Transverse colon (tissue), 4 donors: ENCODE results near the gene EYA4. TPM values are rescaled to one million over a fixed set of nuclear protein-coding genes. Genes with fewer than 3 reads are reported as not detected.

Experiments
- DNase-seq: peaks from one replicate; pipeline ENCODE4 v3.0.0-alpha.2; 2019
- H3K27ac ChIP-seq, 4 donors: fragments of 200-600 bp; sonication (generic); 2 replicates each; pipeline ENCODE4 v1.5.1; 2016 to 2018; ENCODE audit warnings: inconsistent platforms in 4 of 4
- H3K27me3 ChIP-seq: fragments of 200-600 bp; sonication (generic); 2 replicates; pipeline ENCODE4 v1.5.1; 2017; ENCODE audit warnings: inconsistent platforms
- H3K36me3 ChIP-seq, 4 donors: fragments of 200-600 bp; sonication (generic); 2 replicates each; pipeline ENCODE4 v1.5.1; 2017 to 2019; ENCODE audit warnings: inconsistent platforms in 4 of 4
- H3K4me1 ChIP-seq, 4 donors: fragments of 200-600 bp; sonication (generic); 2 replicates each; pipeline ENCODE4 v1.5.1; 2017 to 2020; ENCODE audit warnings: inconsistent platforms in 4 of 4
- H3K4me3 ChIP-seq, 4 donors: fragments of 200-600 bp; sonication (generic); 1 replicate in 1 of 4; 2 replicates in 3 of 4; pipeline versions ENCODE4 v1.5.1 to v1.6.1; 2017 to 2019; ENCODE audit warnings: inconsistent platforms in 4 of 4
- H3K9me3 ChIP-seq, 2 donors: fragments of 200-600 bp; sonication (generic); 2 replicates each; pipeline ENCODE4 v1.5.1; 2017 to 2019; ENCODE audit warnings: inconsistent platforms in 2 of 2
- EP300 ChIP-seq: sonication (generic); formaldehyde crosslinking; IDR thresholded peaks from one replicate; pipeline ENCODE4 v1.6.1; 2017; ENCODE audit warnings: antibody characterized with exemption, low read depth
- POLR2A ChIP-seq: fragments of 450-650 bp; IDR thresholded peaks from one replicate; pipeline ENCODE4 v1.6.1; 2016; ENCODE audit warnings: antibody characterized with exemption, mild to moderate bottlenecking, moderate library complexity
- POLR2AphosphoS5 ChIP-seq, 3 donors: sonication (generic); formaldehyde crosslinking; IDR thresholded peaks; one replicate each; pipeline ENCODE4 v1.6.1; 2016; ENCODE audit warnings: antibody characterized with exemption in 3 of 3
- WGBS, 2 donors: methylation state at CpG; one replicate each; pipeline ENCODE4 v1.1.5; 2018; ENCODE audit warnings: low coverage in 1 of 2; 5-methylcytosine and 5-hydroxymethylcytosine counted together
- in situ Hi-C, 4 donors: fragments of 200-750 bp; cut with MboI; loops; one replicate each; pipeline versions ENCODE4 v1.15.0 to v1.15.1; 2017; ENCODE audit warnings: low sequenced_read_pairs in 3 of 4, low pct_ligation_motif_present in 1 of 4, low pct_unique_long_range_greater_than_20kb in 1 of 4
- intact Hi-C: fragments of 100-400 bp; cut with DNase I; formaldehyde crosslinking; loops from one replicate; pipeline ENCODE4 v1.15.1; 2023; ENCODE audit warnings: low total_unique reads
- total RNA-seq, 4 donors: library from RNA; depleted of rRNA; stranded (reverse); fragments of >200 nt; gene quantifications; one replicate each; pipeline ENCODE4 v1.1.0, GENCODE V29; 2016
- TF ChIP-seq, protein P1 (sequence below), 5 experiments: fragments of 200-600 bp in 3 of 5; fragments of 450-650 bp in 2 of 5; sonication (generic) in 3 of 5; IDR thresholded peaks; 1 replicate in 2 of 5; 2 replicates in 3 of 5; pipeline ENCODE4 v1.5.1; 2016 to 2017; ENCODE audit warnings: antibody characterized with exemption in 5 of 5, inconsistent platforms in 3 of 5, mild to moderate bottlenecking in 2 of 5, moderate library complexity in 1 of 5

Gene EYA4
- total RNA-seq, 4 donors from 2014 or later: 0.27 to 0.64 TPM; not detected in 2

DNA sequence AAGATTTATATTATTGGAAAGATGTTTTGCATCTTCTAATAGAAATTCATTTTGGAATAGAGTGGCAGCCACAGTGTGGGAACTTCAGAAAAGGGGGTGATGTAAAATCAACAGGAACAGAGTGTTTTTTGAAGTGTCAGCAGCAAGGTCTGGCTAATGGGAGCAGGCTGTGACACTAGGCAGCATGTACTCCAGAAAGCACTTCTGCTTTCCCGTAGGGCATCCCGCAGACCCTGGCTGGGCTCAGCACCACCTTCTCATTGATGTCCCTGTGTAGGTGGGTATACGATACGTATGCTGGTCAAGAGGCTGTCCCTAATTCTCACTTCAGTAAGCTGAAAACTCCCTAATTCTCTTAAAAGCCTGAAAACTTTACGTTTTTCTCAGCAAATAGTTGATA lies 74.7 kb downstream of the EYA4 start:
- Histone ChIP-seq H3K4me3 (no peak overlapping the region), H3K27ac (no peak overlapping the region), H3K27me3 (no peaks in the 10 kb centered on the region), H3K4me1 (no peaks in the 10 kb centered on the region), H3K36me3 (no peaks in the 10 kb centered on the region), H3K9me3 (no peaks in the 10 kb centered on the region)
- 50 to 65% methylated on average over 1 to 5 of the region's 5 CpGs for WGBS, 2 donors
- no peak for TF ChIP-seq POLR2AphosphoS5 (IDR thresholded peaks at IDR 0.05)
- TF ChIP-seq POLR2A: no peak
- TF ChIP-seq EP300: no peak
- TF ChIP-seq, protein P1, sequence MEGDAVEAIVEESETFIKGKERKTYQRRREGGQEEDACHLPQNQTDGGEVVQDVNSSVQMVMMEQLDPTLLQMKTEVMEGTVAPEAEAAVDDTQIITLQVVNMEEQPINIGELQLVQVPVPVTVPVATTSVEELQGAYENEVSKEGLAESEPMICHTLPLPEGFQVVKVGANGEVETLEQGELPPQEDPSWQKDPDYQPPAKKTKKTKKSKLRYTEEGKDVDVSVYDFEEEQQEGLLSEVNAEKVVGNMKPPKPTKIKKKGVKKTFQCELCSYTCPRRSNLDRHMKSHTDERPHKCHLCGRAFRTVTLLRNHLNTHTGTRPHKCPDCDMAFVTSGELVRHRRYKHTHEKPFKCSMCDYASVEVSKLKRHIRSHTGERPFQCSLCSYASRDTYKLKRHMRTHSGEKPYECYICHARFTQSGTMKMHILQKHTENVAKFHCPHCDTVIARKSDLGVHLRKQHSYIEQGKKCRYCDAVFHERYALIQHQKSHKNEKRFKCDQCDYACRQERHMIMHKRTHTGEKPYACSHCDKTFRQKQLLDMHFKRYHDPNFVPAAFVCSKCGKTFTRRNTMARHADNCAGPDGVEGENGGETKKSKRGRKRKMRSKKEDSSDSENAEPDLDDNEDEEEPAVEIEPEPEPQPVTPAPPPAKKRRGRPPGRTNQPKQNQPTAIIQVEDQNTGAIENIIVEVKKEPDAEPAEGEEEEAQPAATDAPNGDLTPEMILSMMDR (IDR thresholded peaks at IDR 0.05): no peak
- in situ Hi-C loops (no loop called here), intact Hi-C loops (no loop called here)
- no peak for DNase-seq

DNA sequence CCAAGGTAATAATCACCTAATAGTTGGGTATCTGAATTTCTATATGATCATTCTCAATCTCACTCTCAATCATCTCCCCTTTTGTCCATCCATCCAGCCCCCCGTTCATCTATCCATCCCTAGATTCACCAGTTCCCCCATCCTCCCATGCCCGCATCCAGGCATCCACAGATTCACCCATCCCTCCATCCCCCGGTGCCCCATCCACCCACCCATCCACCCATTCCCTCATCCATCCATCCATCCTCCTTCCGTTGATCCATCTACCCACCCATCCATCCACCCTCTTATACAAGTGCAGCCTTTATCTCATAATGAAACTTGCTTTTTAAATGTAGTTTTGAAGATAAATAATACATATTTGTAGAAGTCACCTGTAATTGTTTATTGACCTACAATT lies 76.5 kb downstream of the EYA4 start:
- TF ChIP-seq, protein P1 (IDR thresholded peaks at IDR 0.05): no peak
- TF ChIP-seq EP300: no peak
- no peak for TF ChIP-seq POLR2A
- TF ChIP-seq POLR2AphosphoS5 (IDR thresholded peaks at IDR 0.05): no peak
- Histone ChIP-seq H3K27me3 (no peaks in the 10 kb centered on the region), H3K4me1 (no peaks in the 10 kb centered on the region), H3K36me3 (no peaks in the 10 kb centered on the region), H3K27ac (no peak overlapping the region), H3K9me3 (no peaks in the 10 kb centered on the region), H3K4me3 (no peak overlapping the region)
- WGBS, 2 donors: 84 to 87% methylated on average over 4 of the region's 4 CpGs
- no peak for DNase-seq
- in situ Hi-C loops: no loop called here
- intact Hi-C loops: no loop called here

DNA sequence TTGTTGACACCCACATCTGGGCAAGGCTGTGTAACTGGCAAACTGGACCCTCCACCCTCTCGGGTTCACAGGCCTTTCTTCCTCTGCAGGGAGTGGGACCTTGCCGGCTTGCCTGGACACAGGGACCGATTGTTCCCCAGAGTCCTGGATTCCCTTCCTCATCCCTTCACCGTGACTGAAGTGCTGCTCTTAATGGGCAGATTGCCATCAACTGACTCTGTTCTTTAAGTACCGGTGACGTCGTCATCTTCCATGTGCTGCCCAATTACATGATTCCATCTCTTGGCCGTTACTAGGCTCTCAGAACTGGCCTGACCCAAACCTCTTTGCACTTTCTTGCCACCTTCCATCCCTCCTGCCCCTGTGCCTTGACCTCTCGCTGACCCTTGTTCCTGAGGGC lies 85.4 kb downstream of the EYA4 start:
- WGBS, 2 donors: 42 to 79% methylated on average over 2 to 9 of the region's 9 CpGs
- TF ChIP-seq EP300 (no peak), POLR2AphosphoS5 (IDR thresholded peaks at IDR 0.05) (no peak), POLR2A (no peak)
- TF ChIP-seq, protein P1 (IDR thresholded peaks at IDR 0.05): no peak
- intact Hi-C loops: no loop called here

DNA sequence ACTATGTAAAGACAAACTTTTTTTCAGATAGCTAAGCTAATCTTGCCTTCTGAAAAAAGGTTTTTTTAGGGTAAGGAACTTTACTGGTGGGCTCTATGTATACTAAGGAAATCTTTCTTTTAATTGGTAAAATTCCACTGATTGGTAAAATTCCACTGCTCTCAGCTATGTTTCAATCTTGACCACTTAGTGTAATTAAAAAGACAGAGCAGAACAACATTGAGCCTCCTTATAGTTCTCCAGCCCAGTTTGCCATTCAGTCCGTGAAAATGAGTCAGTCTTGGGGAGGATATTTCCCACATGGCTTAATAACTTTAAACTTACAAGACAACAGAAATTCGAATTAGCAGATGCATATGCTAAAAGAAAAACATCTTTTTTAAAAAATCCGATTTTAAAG lies 92.7 kb downstream of the EYA4 start:
- Histone ChIP-seq H3K4me3 (no peak overlapping the region), H3K4me1 (no peaks in the 10 kb centered on the region), H3K9me3 (no peaks in the 10 kb centered on the region), H3K27me3 (no peaks in the 10 kb centered on the region), H3K36me3 (no peaks in the 10 kb centered on the region), H3K27ac (no peak overlapping the region)
- in situ Hi-C loops: no loop called here
- no peak for TF ChIP-seq POLR2AphosphoS5 (IDR thresholded peaks at IDR 0.05)
- TF ChIP-seq POLR2A: no peak
- TF ChIP-seq, protein P1 (IDR thresholded peaks at IDR 0.05): no peak
- TF ChIP-seq EP300: no peak
- WGBS, 2 donors: 29 to 61% methylated on average over 1 to 3 of the region's 3 CpGs
- no peak for DNase-seq
- intact Hi-C loops: no loop called here

More for the DNA sequence above, 85.4 kb downstream of the EYA4 start:
- Histone ChIP-seq H3K27ac (no peak overlapping the region), H3K4me3 (no peak overlapping the region), H3K27me3 (no peaks in the 10 kb centered on the region), H3K9me3 (no peaks in the 10 kb centered on the region), H3K36me3 (no peaks in the 10 kb centered on the region), H3K4me1 (no peaks in the 10 kb centered on the region)
- no peak for DNase-seq
- in situ Hi-C loops: no loop called here
